DND-41 (cell line): Measurements from ENCODE around the gene C16orf78.

Experiments
- CTCF ChIP-seq: IDR thresholded peaks from 2 replicates; pipeline ENCODE4 v1.5.1; 2012; ENCODE audit warnings: borderline replicate concordance, low read length, moderate library complexity, mild to moderate bottlenecking; ENCODE audit not compliant: poor library complexity, severe bottlenecking; ENCODE audit errors: extremely low read depth
- EZH2 ChIP-seq: IDR thresholded peaks from 3 replicates; pipeline ENCODE4 v1.6.1; 2012; ENCODE audit warnings: borderline replicate concordance, low read depth, mild to moderate bottlenecking, moderate library complexity, low read length, inconsistent platforms; ENCODE audit not compliant: severe bottlenecking

- TF ChIP-seq CTCF (no peak), EZH2 (no peak)
Observed at GRCh38 chr16:49417354-49417753, 43.8 kb downstream of the C16orf78 start.
